HL-60 (cell line): ENCODE results near the gene CARMIL1.

ENCODE experiments used
- GABPA ChIP-seq: IDR thresholded peaks from 2 replicates; pipeline ENCODE4 v1.6.1; 2012; ENCODE audit warnings: low read depth
- TF ChIP-seq, protein P1 (sequence below): IDR thresholded peaks from one replicate; pipeline ENCODE4 v1.5.1; 2011; ENCODE audit warnings: low read length, control low read depth, inconsistent platforms; ENCODE audit not compliant: insufficient read depth
- TF ChIP-seq, protein P2 (sequence below): IDR thresholded peaks from 2 replicates; pipeline ENCODE4 v1.6.1; 2012; ENCODE audit warnings: low read depth; ENCODE audit not compliant: insufficient replicate concordance

DNA sequence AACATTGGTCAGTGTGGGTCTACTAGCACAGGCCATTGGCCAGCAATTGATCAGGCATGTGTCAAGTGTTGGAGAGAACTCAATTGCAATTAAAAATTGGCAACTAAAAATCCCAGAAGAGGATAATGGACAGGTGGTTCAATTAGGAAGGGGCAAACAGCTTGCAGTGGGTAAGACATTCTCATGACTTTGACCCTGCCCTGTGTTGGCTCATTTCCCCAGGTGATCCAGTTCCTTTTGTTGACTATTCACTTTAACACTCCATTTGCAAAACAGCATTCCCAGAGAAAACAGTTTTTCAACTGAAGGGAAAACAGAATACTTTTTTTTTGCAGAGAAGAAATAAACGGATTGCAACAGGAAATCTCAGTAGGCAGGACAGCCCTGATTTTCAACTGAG, 343.9 kb downstream of the CARMIL1 start:
- TF ChIP-seq, protein P1, sequence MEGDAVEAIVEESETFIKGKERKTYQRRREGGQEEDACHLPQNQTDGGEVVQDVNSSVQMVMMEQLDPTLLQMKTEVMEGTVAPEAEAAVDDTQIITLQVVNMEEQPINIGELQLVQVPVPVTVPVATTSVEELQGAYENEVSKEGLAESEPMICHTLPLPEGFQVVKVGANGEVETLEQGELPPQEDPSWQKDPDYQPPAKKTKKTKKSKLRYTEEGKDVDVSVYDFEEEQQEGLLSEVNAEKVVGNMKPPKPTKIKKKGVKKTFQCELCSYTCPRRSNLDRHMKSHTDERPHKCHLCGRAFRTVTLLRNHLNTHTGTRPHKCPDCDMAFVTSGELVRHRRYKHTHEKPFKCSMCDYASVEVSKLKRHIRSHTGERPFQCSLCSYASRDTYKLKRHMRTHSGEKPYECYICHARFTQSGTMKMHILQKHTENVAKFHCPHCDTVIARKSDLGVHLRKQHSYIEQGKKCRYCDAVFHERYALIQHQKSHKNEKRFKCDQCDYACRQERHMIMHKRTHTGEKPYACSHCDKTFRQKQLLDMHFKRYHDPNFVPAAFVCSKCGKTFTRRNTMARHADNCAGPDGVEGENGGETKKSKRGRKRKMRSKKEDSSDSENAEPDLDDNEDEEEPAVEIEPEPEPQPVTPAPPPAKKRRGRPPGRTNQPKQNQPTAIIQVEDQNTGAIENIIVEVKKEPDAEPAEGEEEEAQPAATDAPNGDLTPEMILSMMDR, result no peak
- no peak for TF ChIP-seq GABPA
- TF ChIP-seq, protein P2, sequence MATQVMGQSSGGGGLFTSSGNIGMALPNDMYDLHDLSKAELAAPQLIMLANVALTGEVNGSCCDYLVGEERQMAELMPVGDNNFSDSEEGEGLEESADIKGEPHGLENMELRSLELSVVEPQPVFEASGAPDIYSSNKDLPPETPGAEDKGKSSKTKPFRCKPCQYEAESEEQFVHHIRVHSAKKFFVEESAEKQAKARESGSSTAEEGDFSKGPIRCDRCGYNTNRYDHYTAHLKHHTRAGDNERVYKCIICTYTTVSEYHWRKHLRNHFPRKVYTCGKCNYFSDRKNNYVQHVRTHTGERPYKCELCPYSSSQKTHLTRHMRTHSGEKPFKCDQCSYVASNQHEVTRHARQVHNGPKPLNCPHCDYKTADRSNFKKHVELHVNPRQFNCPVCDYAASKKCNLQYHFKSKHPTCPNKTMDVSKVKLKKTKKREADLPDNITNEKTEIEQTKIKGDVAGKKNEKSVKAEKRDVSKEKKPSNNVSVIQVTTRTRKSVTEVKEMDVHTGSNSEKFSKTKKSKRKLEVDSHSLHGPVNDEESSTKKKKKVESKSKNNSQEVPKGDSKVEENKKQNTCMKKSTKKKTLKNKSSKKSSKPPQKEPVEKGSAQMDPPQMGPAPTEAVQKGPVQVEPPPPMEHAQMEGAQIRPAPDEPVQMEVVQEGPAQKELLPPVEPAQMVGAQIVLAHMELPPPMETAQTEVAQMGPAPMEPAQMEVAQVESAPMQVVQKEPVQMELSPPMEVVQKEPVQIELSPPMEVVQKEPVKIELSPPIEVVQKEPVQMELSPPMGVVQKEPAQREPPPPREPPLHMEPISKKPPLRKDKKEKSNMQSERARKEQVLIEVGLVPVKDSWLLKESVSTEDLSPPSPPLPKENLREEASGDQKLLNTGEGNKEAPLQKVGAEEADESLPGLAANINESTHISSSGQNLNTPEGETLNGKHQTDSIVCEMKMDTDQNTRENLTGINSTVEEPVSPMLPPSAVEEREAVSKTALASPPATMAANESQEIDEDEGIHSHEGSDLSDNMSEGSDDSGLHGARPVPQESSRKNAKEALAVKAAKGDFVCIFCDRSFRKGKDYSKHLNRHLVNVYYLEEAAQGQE, result no peak
